ENCODE measurements around the gene USH2A. TPM values are rescaled to one million over a fixed set of nuclear protein-coding genes. Genes with fewer than 3 reads are reported as not detected.
"Not testable (repeated sequence)": the region's sequence is repeated elsewhere in the genome, so short reads cannot be mapped to it uniquely, and the experiment has no call there.

USH2A gene
- total RNA-seq, 4 donors from 2014 or later: not detected

DNA sequence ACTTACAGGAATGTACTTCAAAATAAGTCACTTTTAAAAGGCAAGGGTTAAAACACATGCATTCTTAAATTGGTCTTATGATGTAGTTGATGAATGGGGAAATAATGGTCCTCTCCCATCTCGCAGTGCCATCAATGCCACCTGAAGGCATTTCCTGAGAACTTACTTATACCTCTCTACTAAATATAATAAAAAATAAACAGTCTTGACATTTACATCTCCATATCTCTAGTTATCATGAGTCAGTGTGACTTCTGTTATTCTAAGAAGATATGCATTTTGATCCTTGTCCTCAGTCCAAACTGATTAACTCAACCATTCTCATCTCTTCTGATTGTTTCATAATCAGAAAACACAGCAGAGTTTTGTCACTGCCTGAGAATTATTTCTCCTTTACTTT lies 253.9 kb downstream of the USH2A start:
- no peak for DNase-seq (ENCODE audit: low spot score)
- no peak for ATAC-seq (ENCODE audit: low FRiP score)
- TF ChIP-seq, protein P1, sequence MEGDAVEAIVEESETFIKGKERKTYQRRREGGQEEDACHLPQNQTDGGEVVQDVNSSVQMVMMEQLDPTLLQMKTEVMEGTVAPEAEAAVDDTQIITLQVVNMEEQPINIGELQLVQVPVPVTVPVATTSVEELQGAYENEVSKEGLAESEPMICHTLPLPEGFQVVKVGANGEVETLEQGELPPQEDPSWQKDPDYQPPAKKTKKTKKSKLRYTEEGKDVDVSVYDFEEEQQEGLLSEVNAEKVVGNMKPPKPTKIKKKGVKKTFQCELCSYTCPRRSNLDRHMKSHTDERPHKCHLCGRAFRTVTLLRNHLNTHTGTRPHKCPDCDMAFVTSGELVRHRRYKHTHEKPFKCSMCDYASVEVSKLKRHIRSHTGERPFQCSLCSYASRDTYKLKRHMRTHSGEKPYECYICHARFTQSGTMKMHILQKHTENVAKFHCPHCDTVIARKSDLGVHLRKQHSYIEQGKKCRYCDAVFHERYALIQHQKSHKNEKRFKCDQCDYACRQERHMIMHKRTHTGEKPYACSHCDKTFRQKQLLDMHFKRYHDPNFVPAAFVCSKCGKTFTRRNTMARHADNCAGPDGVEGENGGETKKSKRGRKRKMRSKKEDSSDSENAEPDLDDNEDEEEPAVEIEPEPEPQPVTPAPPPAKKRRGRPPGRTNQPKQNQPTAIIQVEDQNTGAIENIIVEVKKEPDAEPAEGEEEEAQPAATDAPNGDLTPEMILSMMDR (IDR thresholded peaks at IDR 0.05): no peak

DNA sequence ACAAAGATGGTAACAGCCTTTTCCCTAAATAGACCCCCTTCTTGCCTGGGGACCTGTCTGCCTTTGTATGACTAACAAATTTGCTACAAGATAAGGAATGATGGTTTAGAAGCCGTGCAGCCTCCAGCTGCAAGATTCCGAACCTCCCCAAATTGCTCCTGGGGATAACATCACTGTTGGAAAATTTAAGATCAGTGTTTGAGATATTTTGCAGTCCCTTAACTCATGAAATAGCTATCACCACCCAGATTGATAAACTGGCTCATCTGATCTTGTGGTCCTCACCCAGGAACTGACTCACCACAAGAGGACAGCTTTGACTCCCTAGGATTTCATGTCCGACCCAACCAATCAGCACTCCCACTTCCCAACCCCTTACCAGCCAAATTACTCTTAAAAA lies 254.7 kb downstream of the USH2A start:
- no peak for ATAC-seq (ENCODE audit: low FRiP score)
- TF ChIP-seq, protein P1 (IDR thresholded peaks at IDR 0.05): no peak
- no peak for DNase-seq (ENCODE audit: low spot score)

DNA sequence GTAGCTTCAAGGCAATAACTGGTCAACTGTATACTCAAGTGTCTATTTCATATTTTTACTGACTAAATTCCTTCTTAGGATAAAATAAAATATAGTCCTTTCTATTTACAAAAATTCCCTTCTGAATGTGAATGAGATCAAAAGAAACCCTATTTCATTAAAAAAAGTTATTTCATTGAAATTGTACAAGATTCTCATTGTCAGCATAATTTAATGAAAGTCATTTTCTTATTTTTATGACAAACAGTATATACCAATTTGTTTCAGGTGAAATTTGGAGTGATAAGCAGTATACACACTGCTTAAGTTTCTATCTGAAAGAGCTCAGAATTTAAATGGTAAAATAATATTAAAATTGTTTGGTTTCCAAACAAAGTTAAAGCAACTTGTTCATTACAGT lies 269.2 kb downstream of the USH2A start:
- TF ChIP-seq, protein P1 (IDR thresholded peaks at IDR 0.05): no peak
- ATAC-seq (ENCODE audit: low FRiP score) (no peak), DNase-seq (ENCODE audit: low spot score) (no peak)

DNA sequence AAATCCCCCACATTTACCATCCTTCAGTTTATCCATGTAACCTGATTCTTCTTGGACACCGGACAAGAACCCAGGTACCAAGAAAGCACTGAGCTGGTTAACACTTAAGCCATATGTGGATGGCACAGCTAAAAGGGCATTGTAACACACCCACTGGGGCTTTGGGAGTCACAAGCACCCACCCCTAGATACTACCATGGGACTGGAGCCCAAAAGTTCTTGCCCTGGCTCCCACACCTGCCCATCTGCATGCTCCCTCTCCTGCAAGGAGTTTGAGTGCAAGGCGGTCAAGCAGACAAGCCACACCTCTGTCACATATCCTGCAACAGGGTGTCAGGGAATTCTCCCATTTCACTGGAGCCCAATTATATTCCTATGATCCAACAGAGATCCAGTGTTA lies 270.1 kb downstream of the USH2A start:
- no peak for DNase-seq (ENCODE audit: low spot score)
- no peak for ATAC-seq (ENCODE audit: low FRiP score)
- TF ChIP-seq, protein P1 (IDR thresholded peaks at IDR 0.05): no peak

DNA sequence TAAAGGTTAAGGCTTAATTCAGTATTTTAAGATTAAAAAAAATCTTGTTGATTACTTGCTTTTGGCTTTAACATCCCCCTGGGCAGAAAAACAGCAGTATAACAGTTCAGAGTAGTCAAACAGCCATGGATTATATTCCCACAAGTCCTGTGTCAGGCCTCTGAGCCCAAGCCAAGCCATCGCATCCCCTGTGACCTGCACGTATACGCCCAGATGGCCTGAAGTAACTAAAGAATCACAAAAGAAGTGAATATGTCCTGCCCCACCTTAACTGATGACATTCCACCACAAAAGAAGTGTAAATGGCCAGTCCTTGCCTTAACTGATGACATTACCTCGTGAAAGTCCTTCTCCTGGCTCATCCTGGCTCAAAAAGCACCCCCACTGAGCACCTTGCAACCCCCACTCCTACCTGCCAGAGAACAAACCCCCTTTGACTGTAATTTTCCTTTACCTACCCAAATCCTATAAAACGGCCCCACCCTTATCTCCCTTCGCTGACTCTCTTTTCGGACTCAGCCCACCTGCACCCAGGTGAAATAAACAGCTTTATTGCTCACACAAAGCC lies 277.7 kb downstream of the USH2A start:
- ATAC-seq (ENCODE audit: low FRiP score); DNase-seq (ENCODE audit: low spot score): not testable (repeated sequence)

DNA sequence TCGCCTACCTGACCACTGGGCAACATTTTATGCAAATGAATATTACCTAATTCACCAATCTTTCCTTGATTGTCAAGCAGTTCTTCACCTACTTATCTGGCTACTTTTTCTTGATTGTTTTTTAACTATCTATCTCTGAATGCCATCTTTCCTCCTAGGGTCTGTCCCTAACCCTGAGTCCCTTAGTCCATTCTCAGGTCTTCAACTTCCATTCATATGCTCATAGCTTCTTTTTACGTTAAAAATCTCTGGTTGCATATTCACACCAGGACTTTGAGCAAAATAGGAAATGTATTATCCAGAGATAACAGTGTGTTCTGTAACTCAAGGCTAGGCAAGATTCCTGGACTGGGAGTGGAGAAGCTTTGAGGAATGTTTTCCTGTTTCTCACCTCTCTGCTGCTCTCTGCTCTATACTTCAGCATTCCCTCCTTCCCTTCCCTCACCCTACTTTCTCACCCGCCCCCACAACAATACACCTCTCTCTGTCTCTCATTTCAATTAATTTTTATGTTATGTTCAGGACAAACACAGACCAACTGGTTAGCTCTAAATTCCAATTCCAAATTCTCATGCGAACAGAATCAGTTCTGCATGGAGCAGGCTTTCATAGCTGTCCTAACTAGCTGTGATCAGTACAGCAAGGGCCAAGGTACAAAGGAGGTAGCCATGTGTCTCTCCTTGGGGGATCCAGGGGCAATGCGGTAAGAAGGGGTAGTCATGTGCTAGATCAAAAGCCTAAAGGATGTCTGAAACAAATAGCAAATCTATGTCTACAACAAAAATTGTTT lies 278.4 kb downstream of the USH2A start:
- DNase-seq (ENCODE audit: low spot score) (no peak), ATAC-seq (ENCODE audit: low FRiP score) (no peak)
- TF ChIP-seq, protein P1 (IDR thresholded peaks at IDR 0.05): no peak

DNA sequence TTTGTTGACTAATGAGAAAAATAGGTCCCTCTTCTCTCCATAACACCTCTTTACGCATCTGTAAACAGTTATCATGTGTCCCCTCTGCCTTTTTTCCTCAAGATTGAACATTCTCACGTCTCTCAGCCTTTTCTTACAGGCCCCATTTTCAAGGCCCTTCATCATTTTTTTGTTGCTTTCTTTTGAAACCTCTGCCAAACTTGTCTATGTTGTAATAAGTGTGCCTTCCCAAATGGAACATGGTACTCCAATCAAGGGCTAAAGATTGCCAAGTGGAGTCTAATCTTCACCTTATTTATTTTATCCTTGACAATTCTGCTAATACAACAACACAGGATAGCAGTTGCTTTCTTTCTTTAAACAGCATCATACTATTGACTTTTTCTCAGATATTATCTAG lies 280.3 kb downstream of the USH2A start:
- TF ChIP-seq, protein P1 (IDR thresholded peaks at IDR 0.05): no peak
- DNase-seq (ENCODE audit: low spot score) (no peak), ATAC-seq (ENCODE audit: low FRiP score) (no peak)
